GM19324 (cell line): ENCODE results near the gene COPS2.
"Not testable (repeated sequence)": the region's sequence is repeated elsewhere in the genome, so short reads cannot be mapped to it uniquely, and the experiment has no call there.

Source experiments
- ATAC-seq: cut with Tn5 transposase; IDR thresholded peaks from one replicate; pipeline ENCODE4 v1.9.1; 2021; ENCODE audit warnings: mild to moderate bottlenecking, moderate library complexity; ENCODE audit not compliant: unreplicated experiment, low FRiP score

COPS2 gene

GRCh38 chr15:49155110-49155833 is at the start of gene COPS2:
COPS2 (minus strand) TSS chr15:49155599; CDS start chr15:49155578, 21 bp downstream.
- peak; percentile 93 for ATAC-seq

- no peak for ATAC-seq
Measured at GRCh38 chr15:49200347-49200746, 44.9 kb upstream of the COPS2 start.

GRCh38 chr15:49199666-49200065 is 44.3 kb upstream of the COPS2 start:
- ATAC-seq = no peak

- no peak for ATAC-seq
Measured at GRCh38 chr15:49196856-49197255, 41.5 kb upstream of the COPS2 start.

GRCh38 chr15:49191892-49192291 is 36.5 kb upstream of the COPS2 start:
- no peak for ATAC-seq

- no peak for ATAC-seq
Measured at GRCh38 chr15:49190586-49190985, 35.2 kb upstream of the COPS2 start.

GRCh38 chr15:49189631-49190030 is 34.2 kb upstream of the COPS2 start:
- no peak for ATAC-seq

- no peak for ATAC-seq
Measured at GRCh38 chr15:49188933-49189332, 33.5 kb upstream of the COPS2 start.

GRCh38 chr15:49187549-49188245 is 32.3 kb upstream of the COPS2 start:
- no peak for ATAC-seq

- no peak for ATAC-seq
Measured at GRCh38 chr15:49185473-49185872, 30.1 kb upstream of the COPS2 start.

GRCh38 chr15:49183741-49184140 is 28.3 kb upstream of the COPS2 start:
- ATAC-seq = not testable (repeated sequence)

GRCh38 chr15:49182128-49182527 is 26.7 kb upstream of the COPS2 start:
- ATAC-seq = no peak

- no peak for ATAC-seq
Measured at GRCh38 chr15:49179433-49180190, 24.2 kb upstream of the COPS2 start.

- no peak for ATAC-seq
Measured at GRCh38 chr15:49178497-49178896, 23.1 kb upstream of the COPS2 start.

- ATAC-seq = not testable (repeated sequence)
Measured at GRCh38 chr15:49175582-49176397, 20.4 kb upstream of the COPS2 start.

- ATAC-seq = no peak
Measured at GRCh38 chr15:49174902-49175301, 19.5 kb upstream of the COPS2 start.

GRCh38 chr15:49171790-49172189 is 16.4 kb upstream of the COPS2 start:
- ATAC-seq = no peak

- peak; percentile 97 for ATAC-seq
Measured at GRCh38 chr15:49169880-49170597, 14.6 kb upstream of the COPS2 start, which contains the start of gene GALK2. GALK2 (plus strand) TSS chr15:49170247; CDS start chr15:49170323, 76 bp downstream.

GRCh38 chr15:49168016-49168415 is 12.6 kb upstream of the COPS2 start:
- no peak for ATAC-seq

- ATAC-seq = no peak
Measured at GRCh38 chr15:49164865-49165264, 9.5 kb upstream of the COPS2 start.
